GM19438 (cell line): ENCODE results near the gene AMHR2.

Experiments used
- ATAC-seq: cut with Tn5 transposase; IDR thresholded peaks from one replicate; pipeline ENCODE4 v1.9.1; 2021; ENCODE audit warnings: low read depth; ENCODE audit not compliant: unreplicated experiment

The AMHR2 gene

DNA sequence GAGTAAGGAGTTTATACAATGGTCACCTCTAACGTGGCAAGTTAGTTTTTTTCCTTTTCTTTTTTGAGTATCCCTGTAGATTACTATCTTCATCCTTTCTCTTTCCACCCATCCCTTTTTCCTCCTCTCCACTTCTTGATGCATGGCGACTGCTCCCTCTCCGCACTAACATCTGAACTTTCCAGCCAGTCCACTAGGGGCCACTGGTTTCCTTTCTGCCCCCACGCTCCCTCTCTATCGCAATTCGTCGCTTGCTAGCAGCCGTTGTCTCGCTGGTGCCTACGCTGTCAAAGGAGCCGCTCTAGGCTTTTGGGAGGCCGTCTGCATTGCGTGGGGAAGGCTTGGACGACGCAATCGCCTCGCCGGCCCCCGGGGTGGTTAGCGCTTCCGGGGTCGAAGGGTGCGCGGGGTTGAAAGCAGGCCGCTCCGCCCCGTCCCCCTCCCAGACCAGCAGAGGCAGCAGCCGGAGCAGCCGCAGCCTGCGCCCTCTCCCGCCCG lies 28.1 kb downstream of the AMHR2 start, which contains the start of gene PCBP2:
PCBP2 (plus strand) TSS at position 442 of the 498 bp plus-strand sequence. CDS start 2,699 bp downstream, outside the sequence.
- peak; percentile 94 for ATAC-seq

DNA sequence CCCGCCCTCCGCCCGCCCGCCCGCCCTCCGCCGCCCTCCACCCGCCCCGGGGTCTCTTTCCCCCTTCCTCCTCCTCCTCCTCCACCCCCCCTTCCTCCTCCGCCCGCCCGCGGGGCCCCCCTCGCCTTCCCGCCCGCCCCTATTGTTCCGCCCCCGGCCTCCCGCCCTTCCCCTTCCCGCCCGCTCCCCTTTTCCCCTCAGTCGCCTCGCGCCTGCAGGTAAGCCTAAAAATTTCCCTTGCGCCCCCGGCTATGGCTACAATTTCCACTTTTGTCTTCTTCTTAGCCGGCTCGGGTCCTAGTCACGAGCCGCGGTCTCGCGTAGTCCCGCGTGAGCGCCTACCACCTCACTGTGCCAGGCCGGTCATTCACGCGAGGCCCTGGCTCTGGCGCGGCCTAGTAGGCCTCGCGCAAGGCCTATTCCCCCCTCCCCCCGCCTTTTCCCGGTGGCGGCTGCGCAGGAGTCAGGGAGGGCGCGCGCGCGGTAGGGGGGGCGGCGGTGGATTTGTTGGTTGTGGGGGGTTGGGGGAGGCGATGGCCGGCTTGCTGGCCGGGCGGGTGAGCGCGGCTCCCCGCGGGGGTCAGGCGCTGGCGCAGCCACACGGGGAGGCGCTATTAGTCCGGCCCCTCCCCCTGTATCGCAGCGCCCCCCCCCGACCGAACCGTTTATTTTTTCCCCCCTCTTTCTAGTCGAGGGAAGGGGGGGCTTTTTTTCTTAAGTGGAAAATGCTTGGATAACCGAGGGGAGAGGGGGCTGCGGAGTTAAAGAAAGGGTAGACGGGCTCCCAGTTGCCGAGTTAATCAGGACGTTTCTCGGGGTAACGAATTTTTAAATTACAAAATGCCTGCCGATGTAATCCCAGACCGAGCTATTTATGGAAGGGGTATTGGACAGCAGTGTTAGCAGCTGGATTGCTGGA lies 28.8 kb downstream of the AMHR2 start:
- no peak for ATAC-seq

DNA sequence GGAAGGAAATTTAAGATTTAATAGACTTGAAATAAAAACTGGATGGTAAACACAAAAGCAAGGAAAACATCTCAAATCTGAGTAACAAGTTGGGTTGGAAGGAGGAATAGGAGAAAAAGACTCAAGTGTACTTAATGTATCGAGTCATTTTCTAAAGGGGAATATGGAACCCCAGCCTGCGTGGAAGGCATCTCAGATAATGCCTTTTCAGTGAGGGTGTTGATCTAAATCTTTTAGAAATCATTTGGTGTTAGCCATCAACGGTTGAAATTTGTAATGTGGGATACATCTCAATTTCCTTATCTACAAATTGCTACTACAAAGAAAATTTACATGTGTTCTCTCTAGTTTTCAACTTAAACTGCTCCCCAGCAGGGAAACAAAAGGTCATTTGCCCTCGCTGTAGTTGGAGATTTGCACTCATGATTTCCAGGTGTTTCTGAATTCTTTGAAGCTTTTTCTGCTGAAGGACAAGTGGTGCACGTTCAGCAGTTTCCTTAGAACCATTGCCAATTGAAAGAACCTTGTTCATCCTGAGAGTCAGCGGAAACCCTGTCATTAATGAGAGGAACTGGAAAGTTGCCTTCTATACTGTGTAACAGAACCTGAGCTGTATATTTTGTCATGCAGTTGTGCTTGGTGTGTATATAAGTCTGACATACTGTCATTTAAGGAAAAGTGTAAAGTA lies 30.4 kb downstream of the AMHR2 start:
- no peak for ATAC-seq

DNA sequence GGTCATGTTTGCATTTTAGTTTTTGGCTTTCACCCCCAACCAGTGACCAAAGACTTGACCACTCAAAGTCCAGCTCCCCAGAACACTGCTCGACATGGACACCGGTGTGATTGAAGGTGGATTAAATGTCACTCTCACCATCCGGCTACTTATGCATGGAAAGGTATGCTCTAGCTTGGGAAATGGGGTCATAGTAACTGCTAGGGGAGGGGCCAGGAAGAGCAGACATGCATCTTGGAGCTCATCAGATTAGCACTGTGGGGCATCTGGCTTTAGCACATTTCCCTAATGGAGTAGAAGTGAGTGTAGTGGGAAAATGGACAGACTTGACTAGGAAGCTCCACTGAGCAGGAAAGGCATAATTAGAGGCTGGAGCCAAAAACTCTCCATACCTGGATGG lies 31.1 kb downstream of the AMHR2 start:
- no peak for ATAC-seq

DNA sequence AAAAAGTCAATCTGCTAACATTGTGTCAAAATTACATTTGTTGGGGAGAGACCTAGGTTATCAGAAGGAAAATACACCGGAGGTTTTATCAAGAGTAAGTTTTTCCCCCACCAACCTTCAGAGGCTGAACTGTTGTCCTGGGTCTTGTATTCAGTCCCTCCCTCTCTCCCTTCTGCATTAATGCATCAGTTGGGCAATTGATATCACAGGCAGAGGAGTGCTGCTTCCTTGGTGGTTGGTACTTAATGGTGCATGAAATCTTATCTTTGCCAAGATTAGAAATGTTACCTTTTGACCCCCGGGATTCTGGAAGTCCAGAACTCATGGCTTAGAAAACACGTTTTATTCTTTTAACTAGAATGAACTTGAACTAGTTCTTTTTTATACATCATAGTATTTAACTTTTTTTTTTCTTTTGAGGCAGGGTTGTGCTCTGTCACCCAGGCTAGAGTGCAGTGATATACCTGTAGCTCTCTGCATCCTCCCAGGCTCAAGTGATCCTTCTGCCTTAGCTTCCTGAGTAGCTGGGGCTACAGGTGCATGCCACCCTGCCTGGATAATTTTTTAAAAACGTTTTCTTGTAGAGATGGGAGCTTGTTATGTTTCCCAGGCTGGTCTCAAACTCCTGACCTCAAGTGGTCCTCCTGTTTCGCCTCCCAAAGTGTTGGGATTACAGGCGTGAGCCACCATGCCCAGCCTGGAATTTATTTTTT lies 33.2 kb downstream of the AMHR2 start:
- ATAC-seq, result no peak

DNA sequence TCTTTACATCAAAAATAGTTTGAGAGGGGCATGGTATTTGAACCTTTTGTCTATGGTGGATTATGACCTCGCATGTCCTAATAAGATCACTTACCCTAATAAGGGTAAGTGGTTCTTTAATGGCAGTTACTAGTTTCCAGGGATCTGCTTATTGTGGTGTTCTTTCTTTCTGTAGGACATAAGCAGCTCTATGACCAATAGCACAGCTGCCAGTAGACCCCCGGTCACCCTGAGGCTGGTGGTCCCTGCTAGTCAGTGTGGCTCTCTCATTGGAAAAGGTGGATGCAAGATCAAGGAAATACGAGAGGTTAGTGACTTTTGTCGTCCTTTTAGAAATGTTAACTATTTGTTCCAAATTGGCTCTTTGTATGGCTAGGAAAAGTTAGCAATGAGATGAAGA lies 35.4 kb downstream of the AMHR2 start:
- no peak for ATAC-seq

DNA sequence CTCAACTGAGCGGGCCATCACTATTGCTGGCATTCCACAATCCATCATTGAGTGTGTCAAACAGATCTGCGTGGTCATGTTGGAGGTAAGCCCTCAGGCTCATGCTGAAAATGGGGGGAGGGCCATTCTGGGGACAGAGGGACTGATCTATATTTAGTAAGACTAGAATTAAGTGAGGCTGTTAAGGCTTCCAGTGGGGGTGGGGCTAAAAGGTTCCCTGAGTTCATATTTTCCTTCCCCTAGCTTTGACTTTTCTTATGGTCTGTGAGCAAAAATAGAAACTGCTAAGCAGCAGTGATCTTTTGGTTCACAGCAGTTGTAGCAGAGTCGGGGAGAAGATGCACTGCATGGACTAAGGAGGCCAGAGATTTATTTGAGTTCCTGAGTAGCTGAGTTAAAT lies 37.4 kb downstream of the AMHR2 start:
- ATAC-seq, result no peak

DNA sequence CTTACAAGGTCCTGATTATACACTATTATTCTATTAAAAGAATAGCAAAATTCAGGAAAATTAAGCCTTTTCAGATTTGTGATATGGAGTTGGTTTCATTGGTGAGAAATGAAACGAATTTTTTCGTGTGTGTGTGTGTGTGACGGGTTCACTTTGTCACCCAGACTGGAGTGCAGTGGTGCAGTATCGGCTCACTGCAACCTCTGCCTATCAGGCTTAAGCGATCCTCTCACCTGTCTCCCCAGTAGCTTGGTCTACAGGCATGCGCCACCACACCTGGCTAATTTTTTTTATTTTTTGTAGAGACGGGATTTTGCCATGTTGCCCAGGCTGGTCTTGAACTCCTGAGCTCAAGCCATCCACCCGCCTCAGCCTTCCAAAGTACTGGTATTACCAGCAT lies 37.9 kb downstream of the AMHR2 start:
- no peak for ATAC-seq

DNA sequence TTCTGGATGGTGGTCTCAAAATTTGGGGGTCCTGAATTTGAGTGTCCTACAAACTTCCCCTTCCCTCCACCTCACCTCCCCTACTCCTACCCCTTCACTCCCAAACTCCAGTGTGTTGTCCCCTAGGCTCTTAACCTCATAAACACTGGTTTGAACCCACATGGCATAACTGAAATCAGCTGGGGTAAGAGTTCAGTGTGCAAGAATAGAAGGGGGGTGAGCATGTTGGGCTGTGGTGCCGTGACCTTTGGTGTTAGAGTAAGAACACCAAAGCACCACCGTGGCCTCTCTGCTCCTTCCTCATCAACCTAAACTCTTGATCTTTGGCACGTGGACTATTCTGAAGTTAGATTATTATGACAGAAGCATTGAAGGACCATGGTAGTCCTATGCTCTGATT lies 39.3 kb downstream of the AMHR2 start:
- ATAC-seq, result no peak

DNA sequence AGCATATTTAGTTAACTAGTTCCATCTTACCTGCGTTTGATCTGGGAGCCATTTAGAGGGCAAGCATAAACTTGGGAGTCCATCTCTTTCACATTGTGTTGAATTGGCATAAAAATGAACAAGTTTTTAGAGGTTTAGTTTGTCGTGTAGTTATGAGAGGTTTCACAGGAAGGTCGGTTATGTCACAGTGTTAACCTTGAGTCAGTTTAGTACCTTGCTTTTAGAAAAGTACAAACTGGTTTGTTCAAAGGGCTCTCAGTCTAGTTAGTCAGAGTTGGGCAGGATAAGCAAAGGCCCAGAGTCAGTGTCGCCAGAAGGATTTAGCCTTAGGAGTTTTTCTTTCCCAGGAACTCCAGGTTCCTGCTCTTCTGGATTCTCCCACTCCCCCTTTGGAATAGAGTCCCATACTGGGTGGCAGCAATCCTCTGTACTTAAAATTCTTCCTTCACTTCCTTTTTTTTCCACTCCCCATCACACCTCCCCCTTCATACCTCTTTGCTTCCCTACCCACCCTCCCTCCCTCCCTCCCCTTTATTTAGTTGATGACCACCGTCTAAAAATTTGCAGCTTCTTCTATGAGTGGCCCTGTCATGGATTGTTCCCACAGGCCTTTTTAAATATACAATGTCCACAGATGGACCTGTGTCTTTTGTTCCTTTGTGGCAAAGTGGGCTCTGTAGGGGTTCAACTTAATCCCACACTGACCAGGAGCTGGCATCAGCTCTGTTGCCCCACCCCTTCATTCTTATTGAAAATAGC lies 40.3 kb downstream of the AMHR2 start:
- ATAC-seq, result no peak

DNA sequence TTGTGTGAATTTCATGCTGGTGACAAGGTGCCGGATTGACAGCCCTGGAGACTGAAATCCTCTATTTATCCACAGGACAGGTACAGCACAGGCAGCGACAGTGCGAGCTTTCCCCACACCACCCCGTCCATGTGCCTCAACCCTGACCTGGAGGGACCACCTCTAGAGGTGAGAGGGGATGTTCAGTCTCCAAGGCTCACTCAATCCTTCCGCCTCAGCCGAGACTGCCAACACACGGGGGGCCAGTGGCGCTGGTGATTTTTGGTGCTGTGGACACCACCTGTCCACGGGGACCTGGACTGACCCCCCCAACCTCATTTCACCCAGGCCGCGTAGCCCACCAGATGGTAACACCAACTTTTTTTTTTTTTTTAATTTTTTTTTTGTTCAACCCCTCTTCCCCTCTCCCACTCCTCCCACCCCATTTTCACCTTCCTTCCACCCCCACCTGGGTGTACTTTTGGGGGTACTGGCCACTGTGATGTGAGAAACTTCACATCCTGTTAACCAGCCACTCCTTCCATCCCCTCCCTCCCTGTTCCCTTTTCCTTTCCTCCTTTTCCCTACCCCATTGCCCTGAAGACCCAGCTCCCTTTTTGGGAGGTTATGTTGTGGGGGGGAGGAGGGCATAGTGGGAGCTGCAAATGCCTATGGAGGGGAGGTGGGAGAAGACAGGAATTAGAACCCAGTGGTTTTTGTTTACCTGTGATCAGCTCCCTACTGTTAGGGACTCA lies 41.2 kb downstream of the AMHR2 start:
- ATAC-seq, result no peak

DNA sequence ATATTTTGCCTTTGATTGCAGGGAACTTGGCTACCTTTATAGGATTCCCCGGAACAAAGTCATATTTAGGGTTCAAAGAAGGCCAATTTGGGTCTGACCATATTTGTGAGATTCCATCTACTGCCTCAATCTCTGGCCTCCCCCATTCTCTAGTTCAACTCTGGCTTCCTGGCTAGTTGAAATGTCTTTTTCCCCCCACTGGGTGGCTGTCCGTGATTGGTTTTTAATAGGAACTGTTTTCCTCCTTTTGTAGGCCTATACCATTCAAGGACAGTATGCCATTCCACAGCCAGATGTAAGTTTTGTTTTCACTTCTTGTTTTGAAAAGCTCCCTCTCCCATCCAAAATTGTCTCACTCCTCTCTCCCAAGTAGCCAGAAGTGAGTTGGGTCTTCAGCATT lies 42.0 kb downstream of the AMHR2 start:
- no peak for ATAC-seq

DNA sequence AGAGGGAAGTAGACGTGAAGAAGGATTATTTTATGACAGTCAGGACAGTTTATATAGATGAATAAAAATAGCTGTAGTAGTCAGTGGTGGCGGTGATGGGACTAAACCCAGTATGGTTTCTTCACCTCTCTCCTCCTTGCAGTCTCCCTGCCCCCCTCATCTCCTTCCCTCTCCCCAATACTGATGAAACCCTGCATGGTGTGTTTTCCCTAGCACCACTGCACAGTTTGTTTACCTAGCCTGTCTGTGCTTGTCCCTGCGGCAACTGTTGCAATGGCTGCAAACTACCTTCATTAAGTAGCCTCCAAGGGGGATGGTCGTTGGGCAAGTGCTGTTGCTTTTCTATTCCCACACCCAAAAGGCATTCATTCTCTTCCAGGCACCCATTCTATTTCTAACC lies 43.0 kb downstream of the AMHR2 start:
- ATAC-seq, result no peak

DNA sequence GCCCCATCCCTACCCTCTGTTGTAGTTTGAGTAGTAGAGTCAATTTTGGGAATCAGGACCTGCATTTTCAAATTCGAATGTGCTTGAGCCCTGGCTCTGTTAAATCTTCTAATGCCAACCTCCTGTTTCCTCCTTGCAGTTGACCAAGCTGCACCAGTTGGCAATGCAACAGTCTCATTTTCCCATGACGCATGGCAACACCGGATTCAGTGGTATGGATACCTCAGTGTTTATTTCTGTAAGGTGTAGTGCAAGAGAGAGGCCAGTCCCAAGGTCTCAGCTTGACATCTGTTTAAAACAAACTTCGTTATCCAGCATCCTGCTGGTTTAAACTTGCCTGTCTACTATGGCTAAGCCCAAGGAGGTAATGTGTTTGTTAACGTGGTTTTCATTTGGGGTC lies 43.4 kb downstream of the AMHR2 start:
- no peak for ATAC-seq

DNA sequence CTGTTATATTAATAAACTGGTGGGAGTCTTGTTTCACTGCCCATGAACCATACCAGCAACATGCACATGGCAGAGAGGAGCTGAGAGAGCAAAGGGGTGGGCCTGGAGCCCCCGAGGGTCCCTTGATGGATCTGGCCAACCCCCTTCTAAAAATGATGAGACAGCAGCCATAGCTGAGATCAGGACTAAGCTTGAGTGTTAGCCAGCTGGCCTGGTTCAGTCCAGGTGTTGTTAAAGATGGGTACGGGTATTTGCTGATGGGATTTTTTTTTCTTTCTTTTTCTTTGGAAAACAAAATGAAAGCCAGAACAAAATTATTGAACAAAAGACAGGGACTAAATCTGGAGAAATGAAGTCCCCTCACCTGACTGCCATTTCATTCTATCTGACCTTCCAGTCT lies 44.2 kb downstream of the AMHR2 start:
- no peak for ATAC-seq

DNA sequence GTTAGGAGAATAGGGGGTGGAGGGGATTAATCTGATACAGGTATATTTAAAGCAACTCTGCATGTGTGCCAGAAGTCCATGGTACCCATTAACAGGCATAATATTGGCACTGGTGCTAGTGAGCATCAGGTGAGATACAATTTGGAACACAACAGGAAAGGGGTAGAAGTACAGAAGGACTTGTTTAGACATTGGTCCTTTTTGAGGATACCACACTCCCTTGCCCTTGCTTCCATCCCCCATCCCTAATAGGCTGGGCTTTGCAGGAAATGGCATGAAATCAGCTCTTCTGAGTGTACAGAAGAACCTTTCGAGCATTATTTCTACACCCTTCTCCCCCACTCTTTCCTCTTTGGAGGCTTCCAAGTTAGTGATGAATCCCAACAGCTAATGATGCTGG lies 44.6 kb downstream of the AMHR2 start:
- no peak for ATAC-seq

DNA sequence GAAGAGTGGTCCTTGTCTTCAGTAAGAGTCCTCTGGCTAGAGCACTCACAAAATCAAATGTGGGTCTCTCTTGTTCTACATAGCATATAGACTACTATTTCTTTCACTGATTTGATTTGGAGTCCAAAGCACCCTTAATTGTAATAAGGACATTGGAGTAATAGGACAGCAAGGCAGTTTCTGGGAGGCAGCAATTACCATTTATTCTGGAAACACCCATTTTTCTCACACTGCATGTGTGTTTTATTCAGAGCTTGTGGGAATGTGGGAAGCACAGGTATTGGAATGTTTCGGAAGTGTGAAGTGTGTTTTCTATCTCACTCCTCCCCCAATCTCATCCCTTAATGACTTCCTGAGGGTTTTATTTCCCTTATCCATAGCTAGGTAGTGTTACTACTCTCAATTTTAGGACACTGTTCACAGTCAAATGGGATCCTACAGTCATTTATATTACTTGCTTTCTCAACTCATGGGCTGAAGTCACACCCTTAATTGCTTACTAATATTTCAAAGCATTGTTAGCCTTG lies 48.5 kb downstream of the AMHR2 start:
- ATAC-seq, result no peak

DNA sequence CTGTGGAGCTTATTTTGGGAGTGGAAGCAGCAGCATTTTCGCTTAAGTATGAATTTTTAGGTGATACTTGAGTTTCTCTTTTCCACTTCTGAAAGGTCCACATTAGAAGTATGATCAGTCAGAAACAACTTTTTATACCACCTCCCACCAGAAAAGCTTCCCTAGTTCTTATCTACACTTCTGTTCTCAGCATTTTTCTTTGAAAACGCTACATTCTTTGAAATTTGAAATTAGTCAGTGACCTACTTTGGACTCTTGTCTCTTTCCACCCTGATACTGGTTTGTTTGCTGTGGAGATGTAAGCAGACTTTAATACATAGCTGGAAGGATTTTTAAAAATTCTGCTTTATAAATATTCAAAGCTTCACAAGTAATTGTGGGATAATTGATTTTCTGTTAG lies 50.4 kb downstream of the AMHR2 start:
- ATAC-seq, result no peak

DNA sequence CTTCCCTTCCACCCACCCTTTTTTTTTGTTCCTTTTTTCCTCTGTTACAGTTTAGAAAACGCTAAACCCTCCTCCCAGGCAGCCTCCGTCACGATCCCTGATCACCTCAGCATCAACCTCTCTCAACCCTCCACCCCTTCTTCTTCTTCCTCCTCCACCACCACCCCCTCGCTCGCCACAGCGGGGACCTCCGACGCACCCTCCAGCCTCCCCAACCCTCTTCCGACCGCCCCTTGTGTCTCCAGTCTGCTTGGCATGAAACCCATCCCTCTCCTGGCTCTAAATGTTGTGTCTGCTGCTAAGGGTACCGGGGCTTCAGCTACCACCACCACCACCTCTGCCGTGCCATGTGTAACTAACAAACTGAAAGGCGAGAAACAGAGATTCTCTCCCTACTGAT lies 51.2 kb downstream of the AMHR2 start:
- ATAC-seq, result no peak
